Activated naive CD4-positive, alpha-beta T cell treated with anti-CD3 and anti-CD28 coated beads, Interleukin-2, amount 10 ng/mL, durations not matched to agents 7 days and 5 days (primary cell): ENCODE results near the gene ISM1.

Experiments
- CTCF ChIA-PET: fragments of 350-600 bp; sonication (Branson Sonifier 250); formaldehyde crosslinking; loops from one replicate; lab custom pipeline; 2021; ENCODE audit warnings: antibody characterized with exemption; lab: Charles Lee
- DNase-seq: peaks from one replicate; pipeline ENCODE4 v3.0.0-alpha.2; 2020
- H3K27ac Mint-ChIP-seq: one replicate; pipeline ENCODE4 v1.8.0; 2021; ENCODE audit warnings: mild to moderate bottlenecking, moderate library complexity, mixed read lengths
- H3K27me3 Mint-ChIP-seq: one replicate; pipeline ENCODE4 v1.8.0; 2021; ENCODE audit warnings: mild to moderate bottlenecking, mixed read lengths
- H3K36me3 Mint-ChIP-seq: one replicate; pipeline ENCODE4 v1.8.0; 2021; ENCODE audit warnings: mixed read lengths
- H3K4me1 Mint-ChIP-seq: one replicate; pipeline ENCODE4 v1.8.0; 2021; ENCODE audit warnings: mixed read lengths
- H3K4me3 Mint-ChIP-seq: one replicate; pipeline ENCODE4 v1.8.0; 2021; ENCODE audit warnings: mild to moderate bottlenecking, moderate library complexity, mixed read lengths
- H3K9me3 Mint-ChIP-seq: one replicate; pipeline ENCODE4 v1.8.0; 2021; ENCODE audit warnings: mixed read lengths

ISM1 gene

GRCh38 chr20:13289031-13289430, 68.0 kb downstream of the ISM1 start:
- no peaks in the 10 kb centered on the region for H3K27me3 Mint-ChIP-seq
- H3K9me3 Mint-ChIP-seq: no peaks in the 10 kb centered on the region
- no peak overlapping the region for H3K4me3 Mint-ChIP-seq
- no peaks in the 10 kb centered on the region for H3K4me1 Mint-ChIP-seq
- no peaks in the 10 kb centered on the region for H3K36me3 Mint-ChIP-seq
- DNase-seq: no peak
- CTCF ChIA-PET: interaction anchor here (1.2 kb wide), 1 partner anchor 13 kb away, joined by 4 read pairs; no protein-coding TSS in a partner anchor
- H3K27ac Mint-ChIP-seq: no peak overlapping the region

DNA sequence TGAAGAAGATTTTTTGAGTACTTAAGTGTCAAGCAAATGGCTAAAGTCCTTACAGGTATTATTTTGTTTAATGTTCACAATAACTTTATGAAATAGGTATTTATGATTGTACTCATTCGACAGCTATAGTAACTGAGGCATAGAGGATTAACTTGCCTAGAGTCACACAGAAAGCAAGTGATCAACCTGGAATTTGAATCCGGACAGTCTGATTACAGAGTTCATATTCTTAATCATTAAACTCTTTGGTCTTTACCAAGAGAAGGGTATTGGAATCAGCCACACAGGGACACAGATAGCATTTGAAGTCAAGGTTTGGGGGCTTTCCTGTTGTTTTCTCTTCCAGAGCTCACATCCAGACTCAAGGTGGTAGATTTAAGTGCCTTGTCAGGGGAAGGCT, 69.7 kb downstream of the ISM1 start:
- H3K9me3 Mint-ChIP-seq: no peaks in the 10 kb centered on the region
- no peaks in the 10 kb centered on the region for H3K36me3 Mint-ChIP-seq
- no peaks in the 10 kb centered on the region for H3K27me3 Mint-ChIP-seq
- CTCF ChIA-PET: interaction anchor here (1.0 kb wide), 1 partner anchor 12 kb away, joined by 4 read pairs; no protein-coding TSS in a partner anchor
- no peak for DNase-seq
- no peak overlapping the region for H3K4me3 Mint-ChIP-seq
- no peaks in the 10 kb centered on the region for H3K4me1 Mint-ChIP-seq
- H3K27ac Mint-ChIP-seq: no peak overlapping the region

DNA sequence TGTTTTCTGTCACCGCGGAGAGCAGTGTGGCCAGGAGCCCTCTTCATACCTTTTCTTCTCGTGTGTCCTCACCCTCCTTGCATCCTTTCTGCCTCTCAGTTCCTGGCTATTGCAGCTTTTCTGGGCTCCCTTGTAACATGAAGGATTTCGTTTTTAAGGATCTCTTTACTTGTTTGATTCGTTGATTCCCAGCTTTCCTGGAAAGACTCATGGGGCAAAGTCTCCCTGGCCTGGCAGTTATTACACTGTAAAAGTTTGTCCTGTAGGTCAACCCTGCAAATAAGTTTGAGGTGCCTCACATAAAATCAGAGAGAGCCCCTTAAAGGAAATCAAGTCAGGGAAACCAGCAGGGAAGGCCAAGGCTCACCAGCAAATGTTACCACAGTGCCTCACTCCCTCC, 70.1 kb downstream of the ISM1 start:
- H3K36me3 Mint-ChIP-seq: no peaks in the 10 kb centered on the region
- no peaks in the 10 kb centered on the region for H3K4me1 Mint-ChIP-seq
- no peak overlapping the region for H3K4me3 Mint-ChIP-seq
- no peaks in the 10 kb centered on the region for H3K9me3 Mint-ChIP-seq
- no peak for DNase-seq
- H3K27ac Mint-ChIP-seq: no peak overlapping the region
- CTCF ChIA-PET: interaction anchor here (1.0 kb wide), 1 partner anchor 12 kb away, joined by 4 read pairs; no protein-coding TSS in a partner anchor
- H3K27me3 Mint-ChIP-seq: no peaks in the 10 kb centered on the region

DNA sequence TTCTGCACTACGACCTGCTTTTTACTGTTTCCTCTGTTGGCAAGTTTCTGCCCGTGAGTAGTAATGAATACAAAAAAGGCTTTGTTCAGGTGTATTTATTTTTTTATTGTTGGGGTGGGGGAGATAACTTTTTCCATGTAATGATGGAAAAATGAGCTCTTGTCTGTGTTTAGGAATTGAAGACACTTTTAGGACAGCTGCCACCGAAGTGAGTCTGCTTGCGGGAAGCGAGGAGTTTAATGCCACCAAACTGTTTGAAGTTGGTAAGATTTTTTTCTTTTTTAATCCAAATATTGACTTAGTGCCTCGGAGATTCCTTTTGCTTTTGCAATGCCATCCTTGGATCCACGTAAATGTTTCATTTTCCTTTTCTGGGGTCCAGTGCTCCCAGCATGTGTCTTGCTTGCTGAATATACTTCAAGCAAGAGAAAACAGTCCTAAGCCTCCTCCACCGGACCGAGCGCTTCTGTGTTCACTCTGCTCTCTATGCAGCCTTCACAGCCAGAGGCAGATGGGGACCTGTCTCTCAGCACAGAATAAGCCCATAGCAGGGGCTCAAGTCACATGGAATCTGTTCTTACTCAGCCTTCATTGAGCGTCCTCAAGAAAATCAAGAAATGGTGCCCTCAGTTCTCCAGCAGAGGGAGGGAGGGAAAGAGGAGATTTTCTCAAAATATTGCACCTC, 71.3 kb downstream of the ISM1 start:
- Mint-ChIP-seq H3K4me1 (no peaks in the 10 kb centered on the region), H3K4me3 (no peak overlapping the region), H3K36me3 (no peaks in the 10 kb centered on the region), H3K27ac (no peak overlapping the region), H3K27me3 (no peaks in the 10 kb centered on the region), H3K9me3 (no peaks in the 10 kb centered on the region)
- CTCF ChIA-PET: no interaction called here
- DNase-seq: no peak

DNA sequence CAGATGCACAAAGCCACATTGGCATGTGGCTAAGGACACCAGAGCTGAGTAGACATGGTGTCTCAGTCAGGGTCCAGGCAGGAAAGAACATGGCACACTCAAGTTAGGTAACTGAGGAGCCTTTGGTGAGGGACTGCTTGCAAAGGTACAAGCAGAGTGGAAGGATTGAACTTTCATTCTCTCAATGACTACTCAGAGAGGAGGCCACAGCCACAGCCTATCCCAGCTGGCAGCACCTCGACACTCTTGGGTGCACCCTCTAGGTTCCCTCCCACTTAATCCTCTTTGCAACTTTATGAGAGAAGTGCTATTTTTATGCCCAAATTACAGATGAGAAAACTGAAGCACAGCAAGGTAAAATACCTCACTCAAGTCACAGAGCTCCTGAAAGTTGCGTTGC, 73.4 kb downstream of the ISM1 start:
- no peak overlapping the region for H3K27ac Mint-ChIP-seq

DNA sequence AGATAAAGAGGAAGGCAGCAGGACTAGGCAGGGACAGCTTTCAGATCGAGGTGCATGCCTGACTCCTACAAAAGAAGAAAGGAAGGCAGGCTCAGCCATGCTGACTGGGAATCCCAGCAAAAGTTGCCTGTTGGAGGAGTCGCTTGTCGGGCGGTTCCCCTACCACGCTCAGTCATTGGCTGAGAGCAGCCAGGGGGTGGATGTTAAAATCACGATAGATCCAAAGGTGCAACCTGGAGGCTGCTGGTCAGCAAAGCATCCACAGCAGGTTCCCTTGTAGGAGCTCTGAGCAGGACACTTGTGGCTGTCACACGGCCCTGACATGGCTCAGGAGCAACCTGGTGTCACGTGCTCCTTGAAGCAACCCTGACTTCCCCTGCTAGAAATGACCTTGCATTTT, 74.6 kb downstream of the ISM1 start:
- no peaks in the 10 kb centered on the region for H3K4me1 Mint-ChIP-seq
- CTCF ChIA-PET: interaction anchor here (1.3 kb wide), 1 partner anchor 11 kb away, joined by 3 read pairs; no protein-coding TSS in a partner anchor
- no peaks in the 10 kb centered on the region for H3K27me3 Mint-ChIP-seq
- H3K36me3 Mint-ChIP-seq: no peaks in the 10 kb centered on the region
- H3K9me3 Mint-ChIP-seq: no peaks in the 10 kb centered on the region
- no peak overlapping the region for H3K4me3 Mint-ChIP-seq
- DNase-seq: no peak
- no peak overlapping the region for H3K27ac Mint-ChIP-seq

More for the DNA sequence above, 73.4 kb downstream of the ISM1 start:
- H3K9me3 Mint-ChIP-seq: no peaks in the 10 kb centered on the region
- no peaks in the 10 kb centered on the region for H3K36me3 Mint-ChIP-seq
- DNase-seq: no peak
- no peak overlapping the region for H3K4me3 Mint-ChIP-seq
- H3K27me3 Mint-ChIP-seq: no peaks in the 10 kb centered on the region
- no peaks in the 10 kb centered on the region for H3K4me1 Mint-ChIP-seq
- CTCF ChIA-PET: interaction anchor here (1.7 kb wide), 1 partner anchor 9 kb away, joined by 4 read pairs; no protein-coding TSS in a partner anchor

GRCh38 chr20:13296070-13296469, 75.0 kb downstream of the ISM1 start:
- Mint-ChIP-seq H3K4me3 (no peak overlapping the region), H3K27ac (no peak overlapping the region), H3K27me3 (no peaks in the 10 kb centered on the region), H3K9me3 (no peaks in the 10 kb centered on the region), H3K36me3 (no peaks in the 10 kb centered on the region), H3K4me1 (no peaks in the 10 kb centered on the region)
- DNase-seq: no peak
- CTCF ChIA-PET: interaction anchor here (1.3 kb wide), 1 partner anchor 12 kb away, joined by 3 read pairs; no protein-coding TSS in a partner anchor

DNA sequence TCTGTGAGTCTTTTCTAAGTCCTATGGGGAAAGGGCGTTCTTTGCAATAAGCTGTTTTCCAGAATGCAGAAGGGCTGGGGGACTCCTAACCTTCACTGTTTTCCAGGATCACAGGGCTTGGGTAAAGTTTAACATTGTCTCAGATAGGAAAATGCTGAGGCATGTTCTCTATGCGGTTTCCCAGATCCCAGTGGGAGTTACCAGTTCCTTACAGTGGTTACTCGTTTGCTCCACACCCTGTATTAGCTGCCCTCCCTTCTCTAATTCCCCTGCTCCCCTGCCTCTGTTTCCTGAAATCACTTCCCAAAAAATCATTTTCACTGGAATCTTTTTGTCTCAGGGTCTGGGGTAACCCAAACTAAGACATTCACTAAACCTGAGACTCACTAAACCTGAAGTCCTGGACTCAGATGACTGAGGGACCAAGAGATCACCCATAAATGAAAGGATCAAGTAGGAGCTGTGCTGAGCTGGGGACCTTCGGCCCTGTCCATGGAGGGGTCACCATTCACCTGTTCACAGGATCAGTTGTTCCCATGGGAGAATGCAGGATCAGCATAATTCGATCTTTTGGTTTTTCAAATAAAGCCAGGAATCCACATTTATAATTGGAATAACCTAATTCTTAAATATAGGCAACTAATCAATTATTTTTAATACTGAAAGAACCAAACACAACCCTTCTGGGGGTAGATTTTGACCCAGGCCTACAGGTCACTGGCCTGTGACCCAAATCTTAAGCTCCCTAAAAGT, 76.2 kb downstream of the ISM1 start:
- Mint-ChIP-seq H3K36me3 (no peaks in the 10 kb centered on the region), H3K27me3 (no peaks in the 10 kb centered on the region), H3K4me3 (no peak overlapping the region), H3K9me3 (no peaks in the 10 kb centered on the region), H3K27ac (peak overlapping the region; percentile 49), H3K4me1 (no peaks in the 10 kb centered on the region)
- DNase-seq: no peak
- CTCF ChIA-PET: interaction anchor here (1.3 kb wide), 1 partner anchor 13 kb away, joined by 3 read pairs; no protein-coding TSS in a partner anchor

- Mint-ChIP-seq H3K27me3 (no peaks in the 10 kb centered on the region), H3K27ac (no peak overlapping the region), H3K36me3 (no peaks in the 10 kb centered on the region), H3K4me1 (no peaks in the 10 kb centered on the region), H3K9me3 (no peaks in the 10 kb centered on the region), H3K4me3 (no peak overlapping the region)
- CTCF ChIA-PET: no interaction called here
- DNase-seq: no peak
Measured at GRCh38 chr20:13298692-13299373, 77.8 kb downstream of the ISM1 start.

GRCh38 chr20:13299401-13299800, 78.3 kb downstream of the ISM1 start:
- H3K4me1 Mint-ChIP-seq: no peaks in the 10 kb centered on the region
- no peak overlapping the region for H3K27ac Mint-ChIP-seq
- no peak overlapping the region for H3K4me3 Mint-ChIP-seq
- CTCF ChIA-PET: no interaction called here
- H3K36me3 Mint-ChIP-seq: no peaks in the 10 kb centered on the region
- DNase-seq: no peak
- no peaks in the 10 kb centered on the region for H3K27me3 Mint-ChIP-seq
- H3K9me3 Mint-ChIP-seq: no peaks in the 10 kb centered on the region

GRCh38 chr20:13301596-13301995, 80.5 kb downstream of the ISM1 start:
- CTCF ChIA-PET: interaction anchor here (0.9 to 4.1 kb wide), 13 partner anchors 9 to 245 kb away, joined by 3 to 69 read pairs (median 4); no protein-coding TSS in a partner anchor
- no peak for DNase-seq
- H3K27ac Mint-ChIP-seq: no peak overlapping the region
- no peaks in the 10 kb centered on the region for H3K27me3 Mint-ChIP-seq
- H3K4me3 Mint-ChIP-seq: no peak overlapping the region
- H3K4me1 Mint-ChIP-seq: no peaks in the 10 kb centered on the region
- no peaks in the 10 kb centered on the region for H3K36me3 Mint-ChIP-seq
- no peaks in the 10 kb centered on the region for H3K9me3 Mint-ChIP-seq

DNA sequence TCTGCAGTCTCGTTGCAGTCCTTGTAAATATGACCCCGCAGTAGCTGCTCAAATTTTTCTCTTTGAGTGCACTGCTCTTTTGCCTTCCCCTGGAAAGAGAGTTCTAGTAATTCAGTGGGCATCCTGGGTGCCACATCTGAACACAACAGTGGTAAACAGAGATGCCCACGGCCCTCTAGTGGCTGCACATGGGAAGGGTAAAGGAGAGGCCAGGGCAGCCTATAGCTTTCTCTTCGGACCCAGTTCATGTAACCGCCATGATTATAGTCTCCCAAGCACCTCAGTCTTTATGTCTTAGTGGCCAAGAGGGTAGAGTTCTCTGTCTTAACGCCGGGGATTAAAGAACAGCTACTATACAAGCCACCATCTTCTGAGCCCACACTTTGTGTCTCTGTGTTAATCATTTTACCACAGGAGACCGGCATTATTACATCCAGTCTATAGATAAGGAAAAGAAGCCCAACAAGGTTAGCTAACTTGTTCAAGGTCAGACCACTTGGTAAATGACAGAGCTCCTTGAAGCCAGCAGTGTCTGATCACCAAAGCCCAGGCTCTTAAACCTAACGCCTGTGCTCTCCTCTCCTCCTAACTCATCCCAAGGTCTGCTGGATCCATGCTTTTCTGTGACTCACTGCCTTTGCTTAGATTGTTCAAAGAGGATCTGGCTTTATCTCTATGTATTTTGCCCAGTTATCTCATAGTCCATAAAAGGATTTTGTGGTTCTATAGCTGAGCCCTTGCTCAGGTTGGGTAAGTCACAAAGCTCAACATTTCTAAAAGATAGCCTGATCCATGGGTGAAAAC, 81.8 kb downstream of the ISM1 start:
- Mint-ChIP-seq H3K27me3 (no peaks in the 10 kb centered on the region), H3K4me1 (no peaks in the 10 kb centered on the region), H3K36me3 (no peaks in the 10 kb centered on the region), H3K9me3 (no peaks in the 10 kb centered on the region), H3K4me3 (no peak overlapping the region), H3K27ac (no peak overlapping the region)
- CTCF ChIA-PET: interaction anchor here (0.6 to 4.1 kb wide), 29 partner anchors 7 to 378 kb away, joined by 3 to 69 read pairs (median 4); no protein-coding TSS in a partner anchor
- DNase-seq: peak; percentile 68

- H3K36me3 Mint-ChIP-seq: no peaks in the 10 kb centered on the region
- H3K9me3 Mint-ChIP-seq: no peaks in the 10 kb centered on the region
- no peak overlapping the region for H3K4me3 Mint-ChIP-seq
- no peak for DNase-seq
- H3K27ac Mint-ChIP-seq: no peak overlapping the region
- CTCF ChIA-PET: interaction anchor here (0.9 kb wide), 1 partner anchor 240 kb away, joined by 3 read pairs; no protein-coding TSS in a partner anchor
- no peaks in the 10 kb centered on the region for H3K4me1 Mint-ChIP-seq
- H3K27me3 Mint-ChIP-seq: no peaks in the 10 kb centered on the region
Measured at GRCh38 chr20:13305284-13305683, 84.2 kb downstream of the ISM1 start.
